GM18519 (cell line): Measurements from ENCODE around the gene SLC25A25.
A peak's percentile ranks its signal among the peaks of the same experiment; 100 is the strongest.
"Not testable (repeated sequence)": the region's sequence is repeated elsewhere in the genome, so short reads cannot be mapped to it uniquely, and the experiment has no call there.

ENCODE experiments used
- ATAC-seq: cut with Tn5 transposase; IDR thresholded peaks from one replicate; pipeline ENCODE4 v1.9.1; 2021; ENCODE audit warnings: mild to moderate bottlenecking, moderate library complexity; ENCODE audit not compliant: unreplicated experiment, low FRiP score

The SLC25A25 gene

GRCh38 chr9:128067645-128068385, at the start of gene SLC25A25:
TSS of gene SLC25A25 (plus strand) at chr9:128068232. CDS start at chr9:128068320, 88 bp downstream.
- ATAC-seq, result peak; percentile 50

DNA sequence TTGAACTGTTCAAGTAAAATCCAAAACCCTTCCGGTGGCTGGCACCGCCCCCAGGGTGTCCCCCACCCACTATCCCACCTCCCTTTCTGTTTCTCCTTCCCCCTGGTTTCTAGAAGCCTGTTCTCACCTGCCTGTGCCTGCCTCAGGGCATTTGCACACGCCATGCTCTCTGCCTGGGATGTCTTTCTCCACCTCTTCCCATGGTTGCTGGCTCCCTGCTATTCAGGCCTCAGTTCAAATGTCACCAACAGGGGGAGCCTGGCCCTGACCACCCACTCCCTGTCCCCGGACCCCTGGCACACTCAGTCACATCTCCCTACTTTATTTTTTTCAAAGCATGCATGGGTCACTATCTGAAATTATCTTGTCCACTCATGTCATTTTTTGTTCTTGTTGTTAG, 47.3 kb upstream of the SLC25A25 start:
- no peak for ATAC-seq

DNA sequence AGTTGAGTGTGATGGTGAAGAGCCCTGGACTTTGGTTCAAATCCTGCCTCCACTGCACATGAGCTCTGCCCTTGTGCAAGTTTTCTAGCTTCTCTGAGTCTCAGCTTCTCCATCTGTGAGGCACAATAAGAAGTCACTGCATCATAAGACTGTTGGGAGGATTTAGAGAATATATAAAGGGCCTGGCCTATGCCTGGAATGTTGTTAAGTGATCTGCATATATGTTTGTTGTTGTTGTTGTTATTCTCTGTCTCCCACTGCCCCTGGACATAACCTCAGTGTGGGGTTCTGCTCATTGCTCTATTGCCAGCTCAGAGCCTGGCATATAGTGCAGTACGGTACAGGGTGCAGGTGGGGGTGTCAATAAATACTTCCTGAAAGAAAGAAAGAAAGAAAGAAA, 46.9 kb upstream of the SLC25A25 start:
- no peak for ATAC-seq

GRCh38 chr9:128022886-128023285, 45.1 kb upstream of the SLC25A25 start:
- ATAC-seq, result no peak

- not testable (repeated sequence) for ATAC-seq
Observed at GRCh38 chr9:128023671-128024070, 44.4 kb upstream of the SLC25A25 start.

DNA sequence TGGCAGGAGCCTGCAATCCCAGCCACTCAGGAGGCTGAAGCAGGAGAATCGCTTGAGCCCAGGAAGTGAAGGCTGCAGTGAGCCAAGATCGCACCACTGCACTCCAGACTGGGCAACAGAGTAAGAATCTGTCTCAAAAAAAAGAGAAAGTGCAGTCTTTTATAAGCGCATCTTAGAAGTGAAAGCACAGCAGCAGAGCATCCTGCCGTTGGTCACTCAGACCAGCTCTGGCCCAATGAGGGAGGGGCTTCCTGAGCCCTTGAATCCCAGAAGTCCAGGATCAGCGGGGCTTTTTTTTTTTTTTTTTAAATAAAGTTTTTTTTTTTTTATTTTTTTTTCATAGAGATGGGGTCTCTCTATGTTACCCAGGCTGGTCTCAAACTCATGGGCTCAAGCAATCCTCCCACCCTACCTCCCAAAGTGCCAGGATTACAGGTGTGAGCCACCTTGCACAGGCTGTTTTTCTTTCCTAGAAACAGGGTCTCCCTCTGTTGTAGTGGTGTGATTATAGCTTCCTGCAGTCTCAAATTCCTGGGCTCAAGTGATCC, 43.2 kb upstream of the SLC25A25 start:
- no peak for ATAC-seq

- no peak for ATAC-seq
Observed at GRCh38 chr9:128025736-128026135, 42.3 kb upstream of the SLC25A25 start.

DNA sequence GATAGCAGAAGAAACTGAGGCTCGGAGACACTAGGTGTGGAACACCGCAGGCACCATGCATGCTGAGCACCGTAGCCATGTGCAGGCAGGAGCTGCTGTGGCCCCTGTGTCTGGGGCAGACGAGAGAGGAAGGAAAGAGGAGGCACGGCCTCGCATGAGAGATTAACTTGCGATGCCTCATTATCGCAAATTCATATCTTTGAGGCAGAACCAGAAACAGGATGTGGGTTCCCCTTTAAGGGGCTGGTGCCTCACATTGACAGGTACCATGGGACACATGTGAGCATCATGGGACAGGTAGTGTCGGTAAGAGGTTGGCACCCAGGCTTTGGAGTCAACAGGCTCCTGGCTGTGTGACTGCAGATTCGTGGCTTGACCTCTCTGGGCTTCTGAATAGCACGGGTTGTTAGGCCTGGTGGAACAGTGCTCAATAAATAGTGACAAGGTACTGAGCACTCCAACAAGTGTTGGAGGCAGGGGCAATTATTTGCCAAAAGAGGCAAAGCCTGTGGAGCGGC, 41.7 kb upstream of the SLC25A25 start:
- ATAC-seq, result no peak

- no peak for ATAC-seq
Observed at GRCh38 chr9:128026773-128027541, 41.1 kb upstream of the SLC25A25 start.

DNA sequence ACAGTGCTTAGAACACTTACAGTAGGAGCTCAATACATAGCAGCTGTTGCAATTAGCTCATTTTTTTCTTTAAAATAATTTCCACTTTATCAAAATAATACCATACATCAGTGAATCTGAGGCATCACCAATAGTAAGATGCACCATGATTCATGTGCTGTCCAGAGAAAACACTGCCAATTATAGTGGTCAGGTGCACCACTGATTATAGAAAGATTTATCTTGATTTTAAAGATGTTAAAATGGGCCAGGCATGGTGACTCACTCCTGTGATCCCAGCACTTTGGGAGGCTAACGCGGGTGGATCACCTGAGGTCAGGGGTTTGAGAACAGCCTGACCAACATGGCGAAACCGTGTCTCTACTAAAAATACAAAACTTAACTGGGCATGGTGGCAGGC, 40.3 kb upstream of the SLC25A25 start:
- ATAC-seq, result no peak

GRCh38 chr9:128033609-128034008, 34.4 kb upstream of the SLC25A25 start:
- ATAC-seq, result no peak

GRCh38 chr9:128034821-128035652, 33.0 kb upstream of the SLC25A25 start:
- ATAC-seq, result peak; percentile 40

DNA sequence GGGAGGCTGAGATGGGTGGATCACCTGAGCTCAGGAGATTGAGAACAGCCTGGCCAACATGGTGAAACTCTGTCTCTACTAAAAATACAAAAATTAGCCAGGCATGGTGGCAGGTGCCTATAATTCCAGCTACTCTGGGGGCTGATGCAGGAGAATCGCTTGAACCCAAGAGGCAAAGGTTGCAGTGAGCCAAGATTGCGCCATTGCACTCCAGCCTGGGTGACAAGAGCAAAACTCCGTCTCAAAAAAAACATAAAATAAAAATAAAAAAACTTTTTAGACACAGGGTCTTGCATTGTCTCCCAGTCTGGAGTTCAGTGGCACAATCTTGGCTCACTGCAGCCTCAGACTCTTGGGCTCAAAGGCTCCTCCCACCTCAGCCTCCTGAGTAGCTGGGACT, 31.5 kb upstream of the SLC25A25 start:
- not testable (repeated sequence) for ATAC-seq

- not testable (repeated sequence) for ATAC-seq
Observed at GRCh38 chr9:128040783-128041182, 27.2 kb upstream of the SLC25A25 start.

DNA sequence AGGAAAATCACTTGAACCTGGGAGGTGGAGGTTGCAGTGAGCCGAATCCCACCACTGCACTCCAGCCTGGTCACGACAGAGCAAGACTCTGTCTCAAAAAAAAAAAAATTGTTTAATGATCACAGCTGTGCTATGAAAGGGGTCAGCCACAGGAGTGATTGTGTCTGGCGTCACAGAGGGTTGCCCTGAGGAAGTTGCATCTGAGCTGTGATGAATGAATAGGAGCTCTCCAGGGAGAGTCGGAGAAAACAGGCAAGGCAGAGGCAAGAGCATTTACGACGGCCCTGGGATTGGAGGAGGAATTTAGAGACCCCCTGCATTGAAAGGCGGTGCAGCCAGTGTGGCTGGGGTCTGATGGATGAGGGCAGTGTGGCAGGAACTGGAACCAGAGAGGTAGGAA, 26.0 kb upstream of the SLC25A25 start:
- no peak for ATAC-seq

GRCh38 chr9:128043467-128043868, 24.6 kb upstream of the SLC25A25 start:
- ATAC-seq, result no peak

DNA sequence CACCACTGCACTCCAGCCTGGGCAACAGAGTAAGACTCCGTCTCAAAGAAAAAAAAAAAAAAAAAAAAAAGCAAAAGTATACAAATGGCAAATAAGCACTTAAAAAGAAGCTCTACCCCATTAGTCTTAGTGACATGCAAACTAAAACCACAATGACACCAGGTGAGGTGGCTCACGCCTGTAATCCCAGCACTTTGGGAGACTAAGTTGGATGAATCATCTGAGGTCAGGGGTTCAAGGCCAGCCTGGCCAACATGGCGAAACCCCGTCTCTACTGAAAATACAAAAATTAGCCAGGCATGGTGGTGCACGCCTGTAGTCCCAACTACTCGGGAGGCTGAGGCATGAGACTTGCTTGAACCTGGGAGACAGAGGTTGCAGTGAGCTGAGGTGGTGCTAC, 22.6 kb upstream of the SLC25A25 start:
- ATAC-seq, result not testable (repeated sequence)

DNA sequence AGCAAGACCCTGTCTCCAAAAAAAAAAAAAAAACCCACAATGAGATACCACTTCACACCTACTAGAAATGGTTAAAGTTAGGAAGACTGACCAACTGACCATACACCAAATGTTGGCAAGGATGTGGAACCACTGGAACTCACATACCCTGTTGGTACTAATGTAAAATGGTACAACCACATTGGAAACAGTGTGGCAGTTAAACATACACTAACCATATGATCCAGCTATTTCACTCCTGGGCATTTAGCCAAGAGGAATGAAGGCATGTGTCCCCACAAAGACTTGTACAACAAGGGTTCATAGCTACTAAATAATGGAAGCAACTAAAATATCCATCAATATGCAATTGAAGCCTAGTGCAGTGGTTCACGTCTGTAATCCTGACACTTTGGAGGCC, 22.2 kb upstream of the SLC25A25 start:
- no peak for ATAC-seq

DNA sequence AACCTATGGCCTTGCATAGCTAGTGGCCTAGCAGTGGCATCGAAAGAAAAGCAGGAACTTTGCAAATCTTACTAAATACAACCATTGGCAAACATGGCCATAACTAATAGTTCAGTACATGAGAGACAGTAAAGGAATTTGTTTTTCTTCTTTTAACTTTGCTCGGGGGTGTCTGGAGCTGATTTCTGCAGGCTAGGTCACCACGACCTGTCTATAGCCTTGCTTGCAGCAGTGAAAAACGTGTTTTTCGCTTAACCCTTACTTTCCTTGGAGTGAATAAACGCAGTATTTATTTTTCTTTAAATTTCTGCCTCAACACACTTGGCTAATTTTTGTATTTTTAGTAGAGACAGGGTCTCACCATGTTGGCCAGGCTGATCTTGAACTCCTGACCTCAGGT, 20.8 kb upstream of the SLC25A25 start:
- no peak for ATAC-seq

DNA sequence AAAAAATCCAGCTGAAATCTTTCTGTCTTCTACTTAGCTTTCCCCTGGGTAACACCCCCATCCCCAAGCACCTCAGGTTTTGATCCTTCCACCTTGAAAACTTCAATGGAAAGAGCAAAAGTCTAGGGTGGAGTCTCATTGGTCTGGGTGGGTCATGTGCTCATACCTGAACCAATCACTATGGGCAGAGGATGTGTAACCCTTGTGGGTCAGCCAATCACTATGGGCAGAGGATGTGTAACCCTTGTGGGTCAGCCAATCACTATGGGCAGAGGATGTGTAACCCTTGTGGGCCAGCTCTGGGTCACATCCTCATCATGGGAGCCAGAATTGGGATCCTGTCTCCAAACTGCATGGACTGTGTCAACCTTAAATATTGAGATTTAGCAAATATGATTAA, 19.4 kb upstream of the SLC25A25 start:
- ATAC-seq, result no peak
